Heart left ventricle (tissue), 13 donors: ENCODE data around the gene NUMA1.

Experiments used
- CTCF ChIP-seq, 12 donors: fragments of 200-600 bp; sonication (generic) in 4 of 12; IDR thresholded peaks; one replicate each; pipeline versions ENCODE4 v1.5.0 to v1.8.0; 2018 to 2022; ENCODE audit warnings: antibody characterized with exemption in 12 of 12, mild to moderate bottlenecking in 5 of 12
- POLR2A ChIP-seq, 2 donors: fragments of 450-650 bp; IDR thresholded peaks; one replicate each; pipeline ENCODE4 v1.6.1; 2017; ENCODE audit warnings: antibody characterized with exemption in 2 of 2, mild to moderate bottlenecking in 2 of 2, moderate library complexity in 2 of 2
- donor health status: ischemic (EF 13 %, LVEDD 7.1; RV severe dilation, severe dysfunction).
- donor health status: DM: no; HTN: yes; CAD: no.
- donor health status: DM: no; HTN: no; CAD: no.
- donor health status: ischemic (EF 25% LVEDD 6.9; RV normal size, moderate dysfunction).
- donor health status: ischemic (EF 25% LVEDD 5.7; RV mildly dilated, moderate dysfunction).
- donor health status: ischemic (EF 35%, LVEDD 5.7; RV mildly dilated, moderate dysfunction).
- donor health status: nonischemic (EF 11% LVEDD 7.7; RV severe dilation, severe dysfunction).
- donor health status: DM: yes; HTN: yes; CAD: no.
- donor health status: PGD.
- donor health status: ischemic (EF 29% LVEDD 5.4; RV normal size, mild dysfunction).
- donor health status: nonischemic (EF 23%, LVEDD 6.1; RV moderate dilation, normal function).

- TF ChIP-seq CTCF (IDR thresholded peaks at IDR 0.05) (no peak), POLR2A (IDR thresholded peaks at IDR 0.05) (no peak)
Observed at GRCh38 chr11:72010529-72011233, 69.7 kb downstream of the NUMA1 start.
